Measurements from ENCODE around the gene C14orf119.

GRCh38 chr14:23106747-23107045 is 11.4 kb downstream of the C14orf119 start:
- TF ChIP-seq ZNF138 (CRISPR knock-in tag; conservative IDR thresholded peaks at IDR 0.05) (no peak), CTCF (IDR thresholded peaks at IDR 0.05) (no peak), MYBL2 (CRISPR knock-in tag; IDR thresholded peaks at IDR 0.05) (no peak), ATF2 (CRISPR knock-in tag; IDR thresholded peaks at IDR 0.05; ENCODE audit: borderline replicate concordance, low read depth) (no peak), RELA (CRISPR knock-in tag; IDR thresholded peaks at IDR 0.05; ENCODE audit: borderline replicate concordance) (no peak), GABPB1 (CRISPR knock-in tag; IDR thresholded peaks at IDR 0.05) (no peak), ATF3 (CRISPR knock-in tag; conservative IDR thresholded peaks at IDR 0.05) (no peak)

All from WTC11 (cell line).